Astrocyte (in vitro differentiated cells and primary cell): Measurements from ENCODE around the gene PRR12. TPM values are rescaled to one million over a fixed set of nuclear protein-coding genes. Genes with fewer than 3 reads are reported as not detected.
A peak's percentile ranks its signal among the peaks of the same experiment; 100 is the strongest.

Experiments
- DNase-seq: peaks from one replicate; pipeline ENCODE4 v3.0.0-alpha.2; 2010; ENCODE audit warnings: low read depth
- FAIRE-seq: peaks from 2 replicates; lab custom pipeline; 2011; peaks lifted over from hg19 to GRCh38; lab: Jason Lieb, UNC
- H2AFZ ChIP-seq: 2 replicates; pipeline ENCODE4 v1.6.0; 2012; ENCODE audit warnings: low read depth, low read length, inconsistent platforms
- H3K27ac ChIP-seq: 2 replicates; pipeline ENCODE4 v1.5.1; 2011; ENCODE audit warnings: low read depth, low read length, inconsistent platforms
- H3K27me3 ChIP-seq: 2 replicates; pipeline ENCODE4 v1.6.0; 2011; ENCODE audit warnings: low read length, inconsistent platforms; ENCODE audit not compliant: insufficient read depth
- H3K36me3 ChIP-seq: 2 replicates; pipeline ENCODE4 v1.5.1; 2011; ENCODE audit warnings: low read length, inconsistent platforms; ENCODE audit not compliant: insufficient read depth
- H3K4me1 ChIP-seq: 2 replicates; pipeline ENCODE4 v1.5.1; 2011; ENCODE audit warnings: low read length, inconsistent platforms; ENCODE audit not compliant: insufficient read depth
- H3K4me2 ChIP-seq: 2 replicates; pipeline ENCODE4 v1.6.0; 2012; ENCODE audit warnings: low read length, inconsistent platforms
- H3K4me3 ChIP-seq: 2 replicates; pipeline ENCODE4 v1.5.1; 2011; ENCODE audit warnings: low read depth, mild to moderate bottlenecking, low read length, inconsistent platforms; ENCODE audit not compliant: insufficient read depth
- H3K79me2 ChIP-seq: 2 replicates; pipeline ENCODE4 v1.6.0; 2012; ENCODE audit warnings: mild to moderate bottlenecking, low read length, inconsistent platforms; ENCODE audit not compliant: insufficient read depth
- H3K9ac ChIP-seq: 2 replicates; pipeline ENCODE4 v1.6.0; 2012; ENCODE audit warnings: mild to moderate bottlenecking, low read length, inconsistent platforms
- H3K9me3 ChIP-seq: 2 replicates; pipeline ENCODE4 v1.5.1; 2012; ENCODE audit warnings: low read depth, mild to moderate bottlenecking, low read length, inconsistent platforms; ENCODE audit not compliant: insufficient read depth
- H4K20me1 ChIP-seq: 2 replicates; pipeline ENCODE4 v1.6.0; 2012; ENCODE audit warnings: low read length, inconsistent platforms; ENCODE audit not compliant: insufficient read depth
- H3K27ac Mint-ChIP-seq: one replicate; pipeline ENCODE4 v1.8.0; 2021; ENCODE audit warnings: mild to moderate bottlenecking, mixed read lengths; ENCODE audit not compliant: unreplicated experiment
- H3K27me3 Mint-ChIP-seq: one replicate; pipeline ENCODE4 v1.8.0; 2021; ENCODE audit warnings: low read depth, mixed read lengths; ENCODE audit not compliant: unreplicated experiment
- H3K36me3 Mint-ChIP-seq: one replicate; pipeline ENCODE4 v1.8.0; 2021; ENCODE audit warnings: low read depth, mixed read lengths; ENCODE audit not compliant: unreplicated experiment
- H3K4me1 Mint-ChIP-seq: one replicate; pipeline ENCODE4 v1.8.0; 2021; ENCODE audit warnings: low read depth, mixed read lengths; ENCODE audit not compliant: unreplicated experiment
- H3K4me3 Mint-ChIP-seq: one replicate; pipeline ENCODE4 v1.8.0; 2021; ENCODE audit warnings: mild to moderate bottlenecking, moderate library complexity, mixed read lengths; ENCODE audit not compliant: unreplicated experiment
- H3K9me3 Mint-ChIP-seq: one replicate; pipeline ENCODE4 v1.8.0; 2021; ENCODE audit warnings: mild to moderate bottlenecking, mixed read lengths; ENCODE audit not compliant: unreplicated experiment
- CTCF ChIP-seq: IDR thresholded peaks from 2 replicates; pipeline ENCODE4 v1.5.1; 2011; ENCODE audit warnings: low read depth, mild to moderate bottlenecking, inconsistent platforms, low read length, moderate library complexity; ENCODE audit not compliant: insufficient read depth
- EZH2 ChIP-seq: IDR thresholded peaks from 2 replicates; pipeline ENCODE4 v1.6.1; 2012; ENCODE audit warnings: mild to moderate bottlenecking, low read length, inconsistent platforms; ENCODE audit not compliant: insufficient read depth
- total RNA-seq: library from RNA; stranded (reverse); gene quantifications from 2 replicates; pipeline ENCODE4 v1.2.1, GENCODE V29; 2021

PRR12 gene
- total RNA-seq, 1 donor from 2014 or later: 29.7 TPM

GRCh38 chr19:49640113-49640898 is 49.3 kb downstream of the PRR12 start, which contains the start of gene RRAS:
Gene RRAS (minus strand): TSS chr19:49640143. CDS start chr19:49640098, 45 bp downstream.
- H3K9me3 Mint-ChIP-seq: peaks cover 1% of the 10 kb centered on the region
- peaks cover 40% of the 10 kb centered on the region for H3K4me1 ChIP-seq
- H3K36me3 ChIP-seq: no peaks in the 10 kb centered on the region
- H3K27ac ChIP-seq: peak within 1 kb of the TSS; percentile 99
- peak within 1 kb of the TSS; percentile 100 for H3K9ac ChIP-seq
- H3K4me3 Mint-ChIP-seq: peak within 1 kb of the TSS; percentile 100
- H3K27me3 Mint-ChIP-seq: no peaks in the 10 kb centered on the region
- H4K20me1 ChIP-seq: peaks cover 21% of the 10 kb centered on the region
- TF ChIP-seq EZH2 (no peak), CTCF (no peak)
- peaks cover 42% of the 10 kb centered on the region for H3K79me2 ChIP-seq
- DNase-seq (peak; percentile 99), FAIRE-seq (peak; percentile 80)
- no peaks in the 10 kb centered on the region for H3K27me3 ChIP-seq
- peak within 1 kb of the TSS; percentile 96 for H3K4me2 ChIP-seq
- peaks cover 32% of the 10 kb centered on the region for H3K4me1 Mint-ChIP-seq
- H2AFZ ChIP-seq: no peak within 1 kb of the TSS
- peak within 1 kb of the TSS; percentile 100 for H3K27ac Mint-ChIP-seq
- H3K4me3 ChIP-seq: peak within 1 kb of the TSS; percentile 79
- no peaks in the 10 kb centered on the region for H3K9me3 ChIP-seq
- peaks cover 3% of the 10 kb centered on the region for H3K36me3 Mint-ChIP-seq

- Mint-ChIP-seq H3K4me1 (peaks cover 27% of the 10 kb centered on the region), H3K27me3 (no peaks in the 10 kb centered on the region), H3K36me3 (peaks cover 5% of the 10 kb centered on the region), H3K4me3 (peak within 1 kb of the TSS; percentile 100), H3K27ac (peak within 1 kb of the TSS; percentile 100), H3K9me3 (no peaks in the 10 kb centered on the region)
- Histone ChIP-seq H3K4me3 (peak within 1 kb of the TSS; percentile 100), H4K20me1 (peaks cover 37% of the 10 kb centered on the region), H3K9me3 (no peaks in the 10 kb centered on the region), H3K36me3 (peaks cover 3% of the 10 kb centered on the region), H3K27ac (peak within 1 kb of the TSS; percentile 99), H3K4me2 (peak within 1 kb of the TSS; percentile 96), H3K4me1 (peaks cover 37% of the 10 kb centered on the region), H3K9ac (peak within 1 kb of the TSS; percentile 100), H3K27me3 (no peaks in the 10 kb centered on the region), H3K79me2 (peaks cover 58% of the 10 kb centered on the region), H2AFZ (peak within 1 kb of the TSS; percentile 73)
- TF ChIP-seq CTCF (no peak), EZH2 (no peak)
- FAIRE-seq: peak; percentile 17
- peak; percentile 96 for DNase-seq
These were observed 50.9 kb downstream of the PRR12 start, which contains the start of gene SCAF1 for GRCh38 chr19:49641688-49642491. Gene SCAF1 (plus strand): TSS chr19:49642209. CDS start chr19:49645027, 2,818 bp downstream.
